Fibroblast of skin of right biceps (primary cell): ENCODE results near the gene DNAH17.

Experiments used
- DNase-seq: peaks from one replicate; pipeline ENCODE4 v3.0.0-alpha.2; 2013

DNAH17 gene

DNA sequence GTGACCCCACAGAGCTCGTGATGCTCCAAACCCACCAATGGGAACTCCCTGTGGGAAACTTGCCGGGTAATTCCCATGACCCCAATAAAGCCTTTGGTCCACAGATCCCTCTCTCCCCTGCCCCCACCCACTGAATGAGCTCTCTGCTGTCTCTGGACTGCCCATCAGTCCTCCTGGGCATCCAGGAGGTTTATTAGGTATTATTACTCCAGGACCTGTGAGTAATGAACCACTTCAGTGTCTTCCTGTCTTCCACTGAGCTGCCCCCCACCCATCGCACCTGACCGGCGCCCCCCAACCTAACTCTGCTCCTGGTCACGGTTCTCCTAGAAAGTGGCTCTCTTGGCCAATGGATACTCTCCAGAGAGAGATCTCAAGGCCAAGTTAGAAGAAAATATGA lies 28.7 kb upstream of the DNAH17 start:
- DNase-seq: no peak

- no peak for DNase-seq
Measured at GRCh38 chr17:78605429-78605828, 28.2 kb upstream of the DNAH17 start.

DNA sequence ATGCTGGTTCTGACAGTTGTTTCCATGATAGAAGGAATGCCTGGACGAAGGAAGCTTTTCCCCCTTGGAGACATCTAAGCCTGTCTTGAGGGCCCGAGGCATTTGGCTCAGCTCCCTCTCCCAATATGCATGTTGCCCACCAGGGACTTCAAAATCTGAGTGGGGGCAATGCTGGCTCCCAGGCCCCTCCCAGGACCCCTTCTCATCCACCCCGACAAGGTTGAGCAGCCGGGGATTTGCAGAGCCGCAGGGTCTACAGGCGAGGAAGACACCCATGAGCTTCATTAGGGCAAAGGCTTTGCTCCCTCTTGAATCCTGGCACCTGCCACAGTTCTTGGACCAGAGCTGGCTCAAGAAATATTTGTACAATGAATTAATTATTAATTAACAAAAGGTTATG lies 25.1 kb upstream of the DNAH17 start:
- no peak for DNase-seq

DNA sequence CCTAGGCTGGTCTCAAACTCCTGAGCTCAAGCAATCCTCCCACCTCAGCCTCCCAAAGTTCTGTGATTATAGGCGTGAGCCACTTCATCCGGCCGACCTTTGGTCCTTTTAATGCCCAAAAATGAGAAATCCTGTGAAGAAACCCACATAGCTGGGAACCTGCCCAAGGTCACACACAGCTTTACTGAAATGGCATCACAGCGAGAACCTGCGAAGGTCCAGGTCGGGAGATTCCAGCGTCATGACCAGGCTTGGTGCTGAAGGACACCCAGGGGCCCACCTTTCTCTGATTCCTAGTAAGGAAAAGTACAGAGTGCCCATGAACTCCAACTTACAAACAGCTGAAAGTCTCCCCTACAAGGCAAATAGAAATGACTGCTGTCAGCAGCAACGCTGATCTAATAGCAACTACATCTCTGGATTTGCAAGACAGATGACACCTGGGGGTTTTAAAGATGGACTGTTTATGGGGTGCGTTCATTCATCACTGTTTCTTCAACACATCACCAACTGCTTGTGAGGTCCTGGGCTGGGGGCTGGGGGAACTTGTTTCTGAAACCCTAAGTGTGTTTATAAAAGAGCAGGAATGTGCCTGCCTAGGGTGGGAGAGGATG lies 24.5 kb upstream of the DNAH17 start:
- DNase-seq: no peak

GRCh38 chr17:78600181-78600721 lies 23.1 kb upstream of the DNAH17 start:
- peak; percentile 64 for DNase-seq

GRCh38 chr17:78599419-78599818 lies 22.2 kb upstream of the DNAH17 start:
- DNase-seq: peak; percentile 44

DNA sequence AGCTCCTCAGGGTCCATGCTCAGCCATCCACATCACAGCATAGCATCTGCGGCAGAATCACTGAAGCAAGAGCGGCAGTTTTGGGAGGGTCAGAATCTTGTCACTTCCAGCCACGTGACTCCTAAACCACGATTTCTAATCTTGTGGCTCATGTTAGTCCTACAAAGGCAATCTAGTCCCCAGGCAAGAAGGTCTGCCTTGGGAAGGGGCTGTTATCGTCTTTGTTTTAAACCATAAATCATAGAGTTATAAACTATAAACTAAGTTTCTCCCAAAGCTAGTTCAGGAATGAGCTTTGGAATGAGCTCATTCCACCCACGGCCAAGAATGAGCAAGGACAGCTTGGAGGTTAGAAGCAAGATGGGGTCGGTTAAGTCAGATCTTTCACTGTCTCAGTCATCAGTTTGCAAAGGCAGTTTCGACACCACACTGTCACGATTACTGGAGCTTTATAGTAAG lies 20.8 kb upstream of the DNAH17 start:
- peak; percentile 85 for DNase-seq

DNA sequence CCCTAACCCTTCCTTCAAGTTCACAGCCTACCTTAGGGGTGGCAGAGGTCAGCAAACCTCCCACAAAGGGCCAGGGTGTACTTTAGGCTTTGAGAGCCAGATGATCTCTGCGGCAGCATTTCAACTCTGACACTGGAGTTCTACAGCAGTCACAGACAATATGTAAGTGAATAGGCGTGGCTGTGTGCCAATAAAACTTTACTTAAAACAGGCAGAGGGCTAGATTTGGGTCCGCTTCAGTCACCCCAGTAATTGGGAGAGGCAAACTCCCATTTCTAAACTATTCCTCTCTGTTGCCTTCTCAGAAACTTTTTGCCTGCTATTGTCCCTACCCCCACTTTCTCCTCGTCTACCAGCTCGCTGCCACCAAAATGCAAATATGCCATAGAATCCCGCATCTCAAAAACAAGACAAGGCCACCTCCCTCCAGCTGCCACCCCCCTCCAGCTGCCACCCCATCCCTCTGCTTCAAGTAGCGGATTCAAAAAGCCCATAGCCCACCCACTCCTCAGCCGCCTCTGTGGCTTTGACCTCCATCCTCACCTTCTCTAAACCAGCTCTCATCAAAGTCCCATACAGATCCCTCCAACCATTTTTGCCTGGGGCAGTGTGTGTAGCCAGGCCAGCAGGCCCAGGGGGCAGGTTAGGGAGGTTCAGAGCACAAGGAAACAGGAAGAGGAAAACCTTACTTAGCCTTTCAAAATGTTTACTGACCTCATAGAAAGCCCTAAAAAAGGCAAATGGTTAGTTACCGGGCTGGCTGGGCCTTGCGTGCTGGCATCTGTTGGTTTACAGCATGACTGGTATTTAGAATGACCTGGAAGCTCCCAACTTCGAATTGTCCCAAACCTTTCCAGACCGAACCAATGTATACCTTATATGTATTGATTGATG lies 19.9 kb upstream of the DNAH17 start:
- no peak for DNase-seq

DNA sequence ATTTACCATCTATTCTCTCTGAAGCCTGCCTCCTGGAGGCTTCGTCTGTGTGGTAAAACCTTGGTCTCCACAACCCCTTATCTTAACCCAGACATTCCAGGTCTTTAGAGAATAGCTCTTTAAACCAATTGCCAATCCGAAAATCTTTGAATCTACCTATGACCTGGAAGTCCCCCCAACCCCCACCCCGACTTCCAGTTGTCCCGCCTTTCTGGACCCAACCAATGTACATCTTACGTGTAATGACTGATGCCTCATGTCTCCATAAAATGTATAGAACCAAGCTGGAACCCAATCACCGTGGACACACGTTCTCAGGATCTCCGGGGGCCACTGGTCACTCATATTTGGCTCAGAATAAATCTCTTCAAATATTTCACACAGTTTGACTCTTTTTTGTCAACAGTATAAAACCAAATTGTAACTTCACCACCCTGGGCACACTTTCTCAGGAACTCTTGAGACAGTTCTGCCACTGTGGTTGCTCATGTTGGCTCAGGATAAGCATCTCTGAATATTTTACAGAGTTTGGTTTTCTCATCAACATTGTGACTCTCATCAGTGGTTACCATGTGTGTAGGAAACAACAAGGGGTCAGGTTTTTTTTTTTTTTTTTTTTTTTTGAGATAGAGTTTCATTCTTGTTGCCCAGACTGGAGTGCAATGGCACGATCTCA lies 18.1 kb upstream of the DNAH17 start:
- no peak for DNase-seq

DNA sequence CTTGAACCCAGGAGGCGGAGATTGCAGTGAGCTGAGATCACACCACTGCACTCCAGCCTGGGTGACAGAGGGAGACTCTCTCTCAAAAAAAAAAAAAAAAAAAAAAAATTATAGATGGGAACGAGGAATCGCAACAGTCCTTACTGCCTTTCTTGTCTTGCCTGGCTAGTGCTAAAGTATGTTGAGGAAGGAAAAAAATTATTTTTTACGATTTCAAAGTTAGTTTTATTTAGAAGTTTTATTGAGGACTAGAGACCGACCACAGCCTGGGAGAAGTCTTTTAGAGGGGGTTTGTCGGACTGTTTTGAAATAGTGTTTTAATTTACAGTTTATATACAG lies 15.8 kb upstream of the DNAH17 start:
- no peak for DNase-seq

- DNase-seq: no peak
Measured at GRCh38 chr17:78591263-78591671, 14.1 kb upstream of the DNAH17 start.

DNA sequence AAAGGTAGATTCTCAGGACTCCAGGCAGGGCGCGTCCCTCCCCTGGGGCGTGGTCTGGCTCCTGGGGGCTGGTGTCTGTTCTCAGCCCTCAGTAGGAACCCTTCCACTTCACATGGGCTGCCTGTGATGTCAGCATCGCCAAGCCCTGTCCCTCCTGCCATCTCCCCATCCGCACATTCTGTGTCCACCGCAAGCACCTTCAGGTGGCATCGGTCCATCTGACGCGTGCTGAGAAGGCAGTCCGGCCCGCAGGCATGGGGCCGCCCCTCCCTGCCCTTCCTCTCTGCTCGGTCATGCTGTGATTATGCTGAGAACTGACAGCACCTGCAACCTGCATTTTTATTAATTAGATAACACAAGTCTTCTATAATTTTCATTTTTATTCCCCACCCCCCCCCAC lies 12.7 kb upstream of the DNAH17 start:
- DNase-seq: no peak

DNA sequence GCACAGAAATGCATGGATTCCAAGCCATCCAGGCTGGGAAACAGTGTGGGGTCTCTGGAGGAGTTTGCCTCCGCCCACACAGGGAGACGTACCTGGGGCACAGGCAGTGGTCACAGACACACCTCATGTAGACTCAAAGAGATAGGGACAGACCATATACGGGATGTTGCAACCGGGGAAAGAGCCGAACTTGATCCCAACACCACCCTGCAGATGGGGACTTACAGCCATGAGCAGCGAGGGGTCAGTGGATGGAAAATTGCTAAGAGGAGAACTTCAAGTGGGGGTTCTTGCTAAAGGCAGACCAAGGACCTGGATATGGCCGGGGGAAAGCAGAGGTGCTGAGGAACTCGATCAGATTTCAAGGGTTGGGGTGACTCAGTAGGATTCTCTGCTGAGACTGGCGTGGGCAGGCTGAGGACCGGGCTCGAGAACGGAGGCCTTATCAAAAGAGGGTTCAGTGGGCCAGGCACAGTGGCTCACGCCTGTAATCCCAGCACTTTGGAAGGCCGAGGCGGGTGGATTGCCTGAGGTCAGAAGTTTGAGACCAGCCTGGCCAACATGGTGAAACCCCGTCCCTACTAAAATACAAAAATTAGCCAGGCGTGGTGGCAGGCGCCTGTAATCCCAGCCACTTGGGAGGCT lies 12.0 kb upstream of the DNAH17 start:
- DNase-seq: no peak

DNA sequence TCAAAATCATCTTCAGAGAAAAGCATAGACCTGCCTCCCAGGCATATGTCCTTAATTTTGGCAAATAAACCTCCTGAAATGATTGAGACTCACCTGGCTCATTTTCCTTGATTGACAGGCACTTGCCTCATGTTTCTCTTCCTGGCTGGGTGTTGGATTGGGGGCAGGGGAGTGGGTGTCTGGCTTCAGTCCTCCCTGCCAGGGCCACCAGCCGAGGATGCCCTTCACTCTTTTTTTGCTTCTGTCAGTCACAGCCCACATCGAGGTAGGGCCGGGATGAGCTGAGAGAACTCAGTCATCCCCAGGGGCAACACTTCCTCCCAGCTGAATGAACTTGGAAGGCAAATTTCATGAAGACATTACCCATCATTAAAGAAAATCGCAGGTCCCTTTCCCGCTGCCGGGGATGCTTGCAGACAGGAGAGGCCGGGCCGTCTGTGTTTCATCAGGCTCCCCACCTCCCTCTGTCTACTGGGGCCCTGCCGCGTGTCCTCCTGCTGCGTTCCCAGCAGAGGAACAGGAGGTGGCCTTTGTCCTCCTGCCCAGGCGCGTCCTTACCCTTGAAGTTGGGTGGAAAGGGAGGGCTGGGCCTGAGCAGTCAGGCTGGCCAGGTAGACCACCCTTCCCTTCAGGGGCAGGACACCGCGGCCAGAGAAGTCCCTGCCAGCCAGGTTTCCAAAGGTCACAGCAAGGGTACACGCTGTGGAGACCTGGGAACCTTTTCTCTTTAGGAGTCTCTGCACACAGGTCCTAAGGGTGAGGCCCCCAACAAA lies 11.2 kb upstream of the DNAH17 start:
- peak; percentile 19 for DNase-seq

DNA sequence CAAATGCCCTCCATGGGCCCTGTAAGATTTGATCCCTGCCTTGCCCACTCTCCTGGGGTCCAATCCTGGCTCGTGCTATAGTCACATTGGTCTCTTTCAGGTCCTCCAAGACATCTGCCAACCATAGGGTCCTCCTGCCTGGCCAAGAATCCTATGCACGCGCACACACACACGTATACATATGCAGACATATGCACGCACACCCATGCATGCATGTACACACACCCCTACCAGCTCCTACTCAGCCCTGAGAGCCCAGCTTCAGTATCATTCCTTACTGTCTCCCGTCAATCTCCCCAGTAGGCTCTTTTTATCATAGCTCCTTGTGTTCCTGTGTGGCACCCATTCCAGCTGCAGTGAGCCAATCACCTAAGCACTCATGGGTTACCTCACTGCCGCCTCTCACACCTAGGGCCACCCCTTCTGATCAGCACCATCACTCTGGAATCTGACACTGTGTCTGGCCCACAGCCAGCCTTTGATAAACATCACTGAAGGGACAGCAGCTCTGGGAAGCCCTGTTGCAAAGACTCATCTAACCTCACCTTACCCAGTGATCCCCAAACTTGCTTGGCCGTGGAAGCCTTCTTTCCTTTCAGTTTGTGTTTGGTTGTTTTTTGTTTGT lies 7.9 kb upstream of the DNAH17 start:
- no peak for DNase-seq

DNA sequence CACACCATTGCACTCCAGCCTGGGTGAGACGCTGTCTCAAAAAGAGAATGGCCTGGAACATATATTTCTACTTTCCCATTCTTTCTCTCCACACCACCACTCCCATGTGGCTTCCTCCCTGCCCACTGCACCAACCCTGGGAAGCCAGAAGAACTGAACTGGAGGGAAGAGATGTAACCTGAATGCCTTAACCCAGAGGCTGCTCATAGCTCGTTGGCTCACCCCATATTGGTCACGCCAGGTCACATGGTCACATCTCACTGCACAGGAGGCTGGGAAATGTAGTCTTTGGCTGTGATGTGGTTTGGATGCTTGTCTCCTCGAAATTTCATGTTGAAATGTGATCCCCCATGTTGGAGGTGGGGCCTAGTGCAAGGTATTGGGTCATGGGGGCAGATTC lies 5.9 kb upstream of the DNAH17 start:
- peak; percentile 15 for DNase-seq

DNA sequence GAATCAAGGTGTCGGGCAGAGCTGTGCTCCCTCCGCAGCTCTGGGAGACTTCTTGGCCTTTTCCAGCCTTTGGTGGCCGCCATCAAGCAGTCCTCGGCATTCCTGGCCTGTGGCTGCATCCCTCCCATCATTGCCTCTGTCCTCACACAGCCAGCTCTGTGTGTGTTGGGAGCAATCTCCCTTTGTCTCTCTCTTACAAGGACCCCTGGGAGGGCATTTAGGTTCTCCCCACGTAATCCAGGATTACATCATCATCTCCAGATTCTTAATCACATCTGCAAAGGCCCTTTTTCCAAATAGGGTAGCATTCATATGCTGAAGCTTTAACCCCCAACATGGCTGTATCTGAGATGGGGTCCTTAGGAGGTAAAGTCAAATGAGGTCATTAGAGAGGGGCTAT lies 4.1 kb upstream of the DNAH17 start:
- no peak for DNase-seq

- DNase-seq: no peak
Measured at GRCh38 chr17:78580277-78580804, 3.1 kb upstream of the DNAH17 start.

DNA sequence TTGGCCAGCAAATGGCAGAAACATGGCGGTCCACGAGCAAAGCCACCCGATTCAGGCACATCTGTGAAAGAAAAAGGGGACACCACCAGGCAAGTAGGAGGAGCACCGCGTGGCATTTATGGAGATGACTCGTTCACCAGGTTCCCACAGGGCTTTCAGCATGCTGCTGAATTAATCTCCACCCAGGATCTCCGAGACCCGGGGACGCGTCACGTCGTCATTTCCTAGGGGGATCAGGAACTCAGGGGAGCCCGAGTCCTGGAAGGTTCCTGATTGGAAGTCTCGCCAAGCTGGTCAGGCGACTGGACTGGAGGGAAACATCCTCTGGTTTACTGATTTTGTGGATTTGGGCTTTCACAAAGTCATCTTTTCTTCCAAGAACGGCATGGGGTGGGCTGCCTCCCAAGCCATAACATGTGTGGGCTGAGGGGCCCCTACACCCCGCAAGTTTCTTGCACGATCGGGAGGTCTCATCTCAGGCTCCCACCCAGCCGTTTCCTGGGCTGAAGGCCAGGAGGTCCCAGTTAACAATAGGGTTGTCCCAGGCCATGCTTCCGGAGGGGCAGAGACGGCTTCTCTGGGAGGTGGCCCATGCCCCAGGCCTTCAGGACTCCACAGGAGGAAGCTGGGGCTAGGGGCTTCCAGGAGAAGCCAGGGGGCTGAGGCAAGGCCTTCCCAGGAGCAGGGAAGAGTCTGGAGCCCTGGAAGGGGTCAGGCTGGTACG lies 645 bp downstream of the DNAH17 start:
- no peak for DNase-seq

DNA sequence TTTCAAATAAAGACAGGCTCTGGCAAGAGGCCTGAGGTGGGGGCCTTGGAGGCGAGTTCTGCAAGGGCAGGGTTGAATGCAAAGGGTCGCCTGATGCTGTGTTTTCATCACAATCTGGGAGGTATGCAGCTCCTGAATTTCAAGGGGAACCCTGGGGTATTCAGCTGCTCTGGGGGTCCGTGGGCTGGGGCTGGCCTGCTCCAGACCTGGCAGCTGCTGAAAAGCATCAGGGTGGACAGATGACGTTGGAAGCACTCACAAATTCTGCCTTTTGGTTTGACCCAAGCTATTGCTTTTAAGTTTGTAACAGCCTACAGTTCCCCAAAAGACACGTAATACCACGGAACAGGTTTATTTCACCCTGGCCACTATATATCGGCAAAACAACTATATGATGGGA lies 1.3 kb downstream of the DNAH17 start:
- no peak for DNase-seq

DNA sequence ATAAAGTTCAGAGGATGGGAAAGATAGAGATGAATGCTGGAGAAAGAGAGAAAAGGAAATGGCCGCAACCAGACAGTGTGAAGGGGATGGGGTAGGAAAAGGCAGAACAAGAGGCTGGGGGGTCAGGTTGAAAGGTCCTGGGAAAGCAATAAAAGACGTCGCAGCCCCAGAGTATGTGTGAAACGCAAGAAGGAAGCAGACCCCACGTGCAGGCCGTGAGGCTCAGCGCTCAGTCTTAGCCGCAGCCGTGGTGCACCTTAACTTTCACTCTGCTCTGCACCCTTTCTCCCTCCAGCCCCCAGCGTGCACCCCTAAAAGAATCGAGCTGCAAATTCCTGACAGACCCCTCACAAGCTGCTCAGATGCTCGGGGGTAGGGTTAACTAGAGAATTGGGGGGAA lies 1.9 kb downstream of the DNAH17 start:
- no peak for DNase-seq
